OCI-LY3 (cell line): ENCODE measurements around the gene KAT6B.

Experiments
- H2AFZ ChIP-seq: fragments of 200-600, 300-600 bp; shearing (Covaris generic); 2 replicates; pipeline ENCODE4 v1.6.0; 2014; ENCODE audit warnings: antibody characterized with exemption, low read depth, low read length
- H3K27ac ChIP-seq: fragments of 200-600, 300-600 bp; sonication (generic); 2 replicates; pipeline ENCODE4 v1.5.1; 2014; ENCODE audit warnings: mild to moderate bottlenecking, low read length, moderate library complexity, mixed read lengths
- H3K27me3 ChIP-seq: fragments of 200-600, 300-600 bp; sonication (generic); 2 replicates; pipeline ENCODE4 v1.6.1; 2014; ENCODE audit warnings: low read depth, low read length, mixed read lengths
- H3K36me3 ChIP-seq: fragments of 200-600, 300-600 bp; sonication (generic); replicated peaks from 2 replicates; pipeline ENCODE3; 2014; ENCODE audit warnings: low read depth, low read length, mixed read lengths
- H3K4me1 ChIP-seq: fragments of 300-600, 200-600 bp; sonication (generic); 2 replicates; pipeline ENCODE4 v1.6.1; 2014; ENCODE audit warnings: low read length, mixed read lengths
- H3K4me2 ChIP-seq: fragments of 200-600, 300-600 bp; sonication (generic); 2 replicates; pipeline ENCODE4 v1.6.1; 2014; ENCODE audit warnings: low read length, mixed read lengths
- H3K4me3 ChIP-seq: fragments of 300-600, 200-600 bp; sonication (generic); 2 replicates; pipeline ENCODE4 v1.5.1; 2014; ENCODE audit warnings: antibody characterized with exemption, mild to moderate bottlenecking, low read length, moderate library complexity
- H3K79me2 ChIP-seq: fragments of 300-600, 200-600 bp; shearing (Covaris generic); 2 replicates; pipeline ENCODE4 v1.6.1; 2014; ENCODE audit warnings: mild to moderate bottlenecking, low read length, mixed read lengths
- H3K9ac ChIP-seq: fragments of 300-600, 200-600 bp; shearing (Covaris generic); 2 replicates; pipeline ENCODE4 v1.6.0; 2014; ENCODE audit warnings: mild to moderate bottlenecking, low read length, moderate library complexity
- H3K9me3 ChIP-seq: fragments of 200-600, 300-600 bp; shearing (Covaris generic); 2 replicates; pipeline ENCODE4 v1.6.1; 2014; ENCODE audit warnings: low read length, mixed read lengths; ENCODE audit not compliant: insufficient read depth
- H4K20me1 ChIP-seq: fragments of 200-600, 300-600 bp; sonication (generic); 2 replicates; pipeline ENCODE4 v1.6.1; 2016; ENCODE audit warnings: low read length, mixed read lengths; ENCODE audit not compliant: insufficient read depth
- EZH2phosphoT487 ChIP-seq: fragments of 200-600 bp; shearing (Covaris generic); IDR thresholded peaks from 2 replicates; pipeline ENCODE4 v1.6.1; 2018; ENCODE audit warnings: antibody characterized with exemption, mixed run types, low read depth
- TF ChIP-seq, protein P1 (sequence below): fragments of 200-600, 300-600 bp; sonication (generic); IDR thresholded peaks from 2 replicates; pipeline ENCODE4 v1.5.1; 2014; ENCODE audit warnings: antibody characterized with exemption, low read length, low read depth

KAT6B gene

DNA sequence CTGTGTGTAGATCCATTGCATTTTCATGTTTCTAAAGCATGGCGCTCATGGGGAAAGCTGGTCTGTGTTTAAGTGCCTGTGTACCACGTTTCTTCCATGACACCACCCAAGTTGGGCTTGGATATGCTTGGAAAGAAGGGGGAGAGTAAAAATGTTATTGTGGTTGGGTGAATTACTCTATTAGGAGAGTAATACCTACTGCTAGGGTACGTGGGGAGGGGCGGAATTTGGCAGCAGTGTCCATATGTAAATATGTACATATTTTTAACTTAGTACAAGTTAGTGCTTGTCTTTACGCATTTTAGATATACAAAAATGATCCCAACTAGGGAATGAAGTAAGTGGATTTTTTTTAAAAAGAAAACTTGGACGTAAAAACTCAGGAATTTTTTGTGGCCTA, 242.1 kb downstream of the KAT6B start:
- Histone ChIP-seq H3K4me1 (no peaks in the 10 kb centered on the region), H3K9ac (no peak overlapping the region), H3K4me3 (no peak overlapping the region), H3K27ac (no peak overlapping the region), H3K9me3 (no peaks in the 10 kb centered on the region), H3K27me3 (no peaks in the 10 kb centered on the region), H3K4me2 (no peak overlapping the region), H3K36me3 (no peaks in the 10 kb centered on the region), H3K79me2 (no peaks in the 10 kb centered on the region), H2AFZ (no peak overlapping the region), H4K20me1 (no peaks in the 10 kb centered on the region)
- no peak for TF ChIP-seq EZH2phosphoT487
- TF ChIP-seq, protein P1, sequence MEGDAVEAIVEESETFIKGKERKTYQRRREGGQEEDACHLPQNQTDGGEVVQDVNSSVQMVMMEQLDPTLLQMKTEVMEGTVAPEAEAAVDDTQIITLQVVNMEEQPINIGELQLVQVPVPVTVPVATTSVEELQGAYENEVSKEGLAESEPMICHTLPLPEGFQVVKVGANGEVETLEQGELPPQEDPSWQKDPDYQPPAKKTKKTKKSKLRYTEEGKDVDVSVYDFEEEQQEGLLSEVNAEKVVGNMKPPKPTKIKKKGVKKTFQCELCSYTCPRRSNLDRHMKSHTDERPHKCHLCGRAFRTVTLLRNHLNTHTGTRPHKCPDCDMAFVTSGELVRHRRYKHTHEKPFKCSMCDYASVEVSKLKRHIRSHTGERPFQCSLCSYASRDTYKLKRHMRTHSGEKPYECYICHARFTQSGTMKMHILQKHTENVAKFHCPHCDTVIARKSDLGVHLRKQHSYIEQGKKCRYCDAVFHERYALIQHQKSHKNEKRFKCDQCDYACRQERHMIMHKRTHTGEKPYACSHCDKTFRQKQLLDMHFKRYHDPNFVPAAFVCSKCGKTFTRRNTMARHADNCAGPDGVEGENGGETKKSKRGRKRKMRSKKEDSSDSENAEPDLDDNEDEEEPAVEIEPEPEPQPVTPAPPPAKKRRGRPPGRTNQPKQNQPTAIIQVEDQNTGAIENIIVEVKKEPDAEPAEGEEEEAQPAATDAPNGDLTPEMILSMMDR: no peak

DNA sequence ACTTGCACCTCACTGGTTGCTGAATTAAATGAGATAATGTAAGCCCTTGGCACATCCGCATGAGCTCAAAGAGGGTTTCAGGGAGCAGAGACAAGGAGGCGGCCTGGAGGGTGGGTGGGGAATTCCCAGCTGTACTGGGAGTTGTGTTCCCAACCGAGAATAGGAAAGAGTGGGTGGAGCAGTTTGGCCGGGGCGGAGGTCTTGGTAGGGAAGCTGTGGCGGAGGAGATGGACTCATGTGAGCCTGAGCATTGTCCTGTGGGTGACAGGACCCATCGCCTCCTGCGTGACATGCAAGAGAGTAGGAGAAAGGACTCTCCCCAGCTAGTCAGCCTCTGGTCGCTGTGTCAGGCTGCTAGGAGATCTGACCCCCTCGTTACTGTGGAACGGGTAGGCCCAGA, 244.1 kb downstream of the KAT6B start:
- Histone ChIP-seq H3K27ac (no peak overlapping the region), H2AFZ (no peak overlapping the region), H3K27me3 (no peaks in the 10 kb centered on the region), H3K79me2 (no peaks in the 10 kb centered on the region), H3K9me3 (no peaks in the 10 kb centered on the region), H3K36me3 (no peaks in the 10 kb centered on the region), H3K4me1 (no peaks in the 10 kb centered on the region), H3K9ac (no peak overlapping the region), H3K4me3 (no peak overlapping the region), H4K20me1 (no peaks in the 10 kb centered on the region), H3K4me2 (no peak overlapping the region)
- TF ChIP-seq EZH2phosphoT487: no peak
- TF ChIP-seq, protein P1: no peak

DNA sequence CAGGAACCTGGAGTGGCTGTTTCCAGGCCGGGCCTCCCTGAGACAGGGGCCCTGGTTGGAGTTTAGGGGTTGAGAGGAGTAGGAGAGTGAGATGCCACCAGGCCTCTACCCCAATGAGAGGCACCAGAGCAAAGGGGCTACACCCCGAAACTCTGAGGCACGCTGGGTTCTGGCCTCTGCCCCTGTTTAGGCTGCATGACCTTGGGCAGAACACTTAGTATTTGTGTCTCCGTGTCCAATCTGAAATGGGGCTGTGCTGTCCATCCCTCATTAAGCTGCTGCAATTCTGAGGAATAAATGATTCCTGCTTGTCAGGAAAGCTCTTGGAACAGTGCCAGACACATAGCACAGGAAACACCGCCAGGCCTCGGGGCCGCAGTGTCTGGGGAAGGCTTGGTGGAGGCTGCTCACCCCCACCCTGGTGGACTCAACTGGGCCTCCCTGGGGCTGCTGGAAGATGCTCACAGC, 244.6 kb downstream of the KAT6B start:
- H3K27ac ChIP-seq: no peak overlapping the region
- H3K4me2 ChIP-seq: no peak overlapping the region
- H3K79me2 ChIP-seq: no peaks in the 10 kb centered on the region
- H3K4me1 ChIP-seq: no peaks in the 10 kb centered on the region
- no peak overlapping the region for H3K4me3 ChIP-seq
- H2AFZ ChIP-seq: no peak overlapping the region
- no peaks in the 10 kb centered on the region for H4K20me1 ChIP-seq
- no peaks in the 10 kb centered on the region for H3K27me3 ChIP-seq
- H3K9me3 ChIP-seq: no peaks in the 10 kb centered on the region
- no peak for TF ChIP-seq EZH2phosphoT487
- TF ChIP-seq, protein P1: no peak
- H3K9ac ChIP-seq: no peak overlapping the region
- no peaks in the 10 kb centered on the region for H3K36me3 ChIP-seq

DNA sequence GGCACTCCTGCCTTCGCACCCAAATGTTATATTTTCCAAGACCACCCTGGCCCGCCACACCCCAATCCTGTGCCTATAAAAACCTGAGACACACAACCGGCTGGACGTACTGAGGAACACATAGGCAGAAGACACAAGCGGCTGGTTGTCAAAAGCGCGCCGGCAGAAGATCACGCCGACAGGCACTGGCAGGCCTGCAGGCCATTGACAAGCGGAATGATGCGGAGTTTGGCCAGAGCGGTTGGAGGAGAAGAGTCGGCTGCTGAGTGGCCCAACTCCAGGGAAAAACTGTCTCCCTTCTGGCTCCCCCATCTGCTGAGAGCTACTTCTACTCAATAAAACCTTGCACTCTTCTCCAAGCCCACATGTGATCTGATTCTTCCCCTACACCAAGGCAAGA, 245.4 kb downstream of the KAT6B start:
- Histone ChIP-seq H3K4me3 (no peak overlapping the region), H3K27me3 (no peaks in the 10 kb centered on the region), H3K36me3 (no peaks in the 10 kb centered on the region), H3K4me1 (no peaks in the 10 kb centered on the region), H4K20me1 (no peaks in the 10 kb centered on the region), H3K9me3 (no peaks in the 10 kb centered on the region), H3K79me2 (no peaks in the 10 kb centered on the region), H3K4me2 (no peak overlapping the region), H3K27ac (no peak overlapping the region), H3K9ac (no peak overlapping the region), H2AFZ (no peak overlapping the region)
- TF ChIP-seq, protein P1: no peak
- no peak for TF ChIP-seq EZH2phosphoT487
